HS-27A (cell line): ENCODE data around the gene KNL1.
"Not testable (repeated sequence)": the region's sequence is repeated elsewhere in the genome, so short reads cannot be mapped to it uniquely, and the experiment has no call there.

Source experiments
- DNase-seq: peaks from one replicate; pipeline ENCODE4 v3.0.0-alpha.2; 2012; ENCODE audit warnings: low read depth, missing footprints

Gene KNL1

GRCh38 chr15:40584191-40584590 is 9.9 kb upstream of the KNL1 start:
- DNase-seq = no peak

GRCh38 chr15:40590667-40591050 is 3.4 kb upstream of the KNL1 start:
- no peak for DNase-seq

DNA sequence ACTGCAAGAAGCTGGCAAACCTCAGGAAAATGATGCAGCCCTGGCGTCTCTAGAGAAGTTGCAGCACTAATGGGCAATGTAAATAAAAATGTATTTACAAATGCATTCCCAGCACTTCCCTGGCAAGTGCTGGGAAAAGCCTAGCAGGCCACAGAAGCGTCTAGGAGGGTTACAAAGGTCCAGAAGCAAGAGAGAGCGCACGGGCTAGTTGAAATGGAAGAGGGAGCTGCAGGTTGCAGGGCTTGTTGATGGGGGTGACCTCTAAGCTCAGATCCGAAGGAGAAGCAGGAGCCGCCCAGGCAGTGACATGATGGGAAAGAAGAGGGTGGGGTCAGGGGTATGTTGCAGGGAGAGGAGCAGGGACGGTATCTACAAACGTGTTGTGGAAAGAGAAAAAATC is 2.7 kb upstream of the KNL1 start:
- DNase-seq = no peak

DNA sequence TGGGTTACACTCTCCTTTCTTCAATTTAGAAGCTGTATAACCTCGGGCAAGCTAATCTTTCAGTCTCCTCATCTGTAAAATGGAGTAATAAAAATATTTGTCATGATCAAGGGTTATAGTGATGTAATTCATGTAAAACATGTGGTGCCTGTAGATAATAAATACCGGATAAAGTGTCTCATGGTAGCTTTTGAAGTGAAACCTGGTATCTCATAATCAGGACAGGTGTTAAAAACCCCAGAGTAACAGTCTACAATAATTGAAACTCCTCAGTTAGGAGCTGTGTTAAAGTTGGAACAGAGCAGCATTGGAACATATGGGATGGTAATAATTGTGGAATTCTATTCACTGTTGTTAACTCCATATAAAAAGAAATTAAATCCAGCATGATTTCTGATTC is 884 bp upstream of the KNL1 start:
- no peak for DNase-seq

DNA sequence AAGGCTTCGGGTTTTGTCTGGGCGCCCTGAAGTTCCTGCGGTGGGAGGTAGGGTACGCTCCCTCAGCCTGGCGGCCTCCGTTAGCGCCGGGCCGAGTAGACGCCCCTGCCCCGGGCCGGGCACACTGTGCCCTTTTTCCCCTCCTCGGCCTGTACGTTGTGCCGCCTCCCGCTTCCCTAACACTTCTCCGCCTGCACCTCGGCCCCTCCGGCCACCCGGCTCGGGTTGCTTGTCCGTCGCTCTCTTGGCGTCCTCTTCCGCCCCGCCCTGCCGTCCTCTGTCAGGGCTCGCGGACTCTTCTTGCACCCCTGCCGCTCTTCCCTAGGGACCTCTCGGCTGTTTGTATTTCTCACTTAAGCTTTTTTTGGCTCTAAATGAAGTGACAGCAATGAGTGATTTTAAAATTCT is 384 bp downstream of the KNL1 start:
- peak; percentile 40 for DNase-seq

GRCh38 chr15:40595219-40595618 is 1.2 kb downstream of the KNL1 start:
- DNase-seq = no peak

GRCh38 chr15:40595773-40596172 is 1.7 kb downstream of the KNL1 start:
- DNase-seq = no peak

DNA sequence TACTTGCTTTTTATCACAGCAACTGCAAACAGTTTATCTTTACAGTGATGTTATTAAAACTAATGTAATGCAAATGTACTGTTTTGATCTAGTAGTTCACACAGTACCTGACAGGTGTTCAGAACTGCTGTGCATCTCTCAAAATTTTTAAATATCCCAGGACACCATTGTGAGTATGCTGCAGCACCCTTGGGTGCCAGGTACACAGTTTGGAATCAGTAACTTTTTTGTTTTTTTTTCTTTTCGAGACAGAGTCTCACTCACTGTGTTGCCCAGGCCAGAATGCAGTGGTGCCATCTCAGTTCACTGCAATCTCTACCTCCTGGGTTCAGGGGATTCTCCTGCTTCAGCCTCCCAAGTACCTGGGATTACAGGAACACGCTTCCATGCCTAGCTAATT is 3.0 kb downstream of the KNL1 start:
- DNase-seq = no peak

DNA sequence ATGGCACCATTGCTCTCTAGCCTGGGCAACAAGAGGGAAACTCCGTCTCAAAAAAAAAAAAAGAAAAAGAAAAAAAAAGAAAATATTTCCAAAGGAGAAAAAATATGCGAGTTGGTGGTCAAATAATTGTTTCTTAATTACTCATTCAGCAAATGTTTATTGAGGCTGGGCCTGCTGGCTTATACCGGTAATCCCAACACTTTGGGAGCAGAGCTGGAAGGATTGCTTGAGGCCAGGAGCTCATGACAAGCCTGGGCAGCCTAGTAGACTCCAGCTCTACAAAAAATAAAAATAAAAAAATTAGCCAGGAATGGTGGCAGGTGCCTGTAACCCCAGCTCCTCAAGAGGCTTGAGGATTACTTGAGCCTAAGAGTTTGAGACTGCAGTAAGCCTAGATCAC is 4.1 kb downstream of the KNL1 start:
- DNase-seq = no peak

- no peak for DNase-seq
Observed at GRCh38 chr15:40598672-40599071, 4.6 kb downstream of the KNL1 start.

DNA sequence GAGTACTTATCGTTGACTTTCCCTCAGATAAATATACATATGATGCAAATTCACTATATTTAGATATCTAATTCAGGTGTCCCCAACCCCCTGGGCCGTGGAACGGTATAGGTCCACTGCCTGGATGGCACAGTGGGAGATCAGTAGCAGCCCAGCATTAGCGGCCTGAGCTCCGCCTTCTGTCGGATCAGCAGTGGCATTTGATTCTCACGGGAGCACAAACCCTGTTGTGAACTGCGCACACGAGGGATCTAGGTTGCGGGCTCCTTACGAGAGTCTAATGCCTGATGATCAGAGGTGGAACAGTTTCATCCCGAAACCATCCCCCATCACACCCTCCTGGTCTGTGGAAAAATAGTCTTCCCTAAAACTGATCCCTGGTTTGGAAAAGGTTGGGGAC is 6.9 kb downstream of the KNL1 start:
- no peak for DNase-seq

DNA sequence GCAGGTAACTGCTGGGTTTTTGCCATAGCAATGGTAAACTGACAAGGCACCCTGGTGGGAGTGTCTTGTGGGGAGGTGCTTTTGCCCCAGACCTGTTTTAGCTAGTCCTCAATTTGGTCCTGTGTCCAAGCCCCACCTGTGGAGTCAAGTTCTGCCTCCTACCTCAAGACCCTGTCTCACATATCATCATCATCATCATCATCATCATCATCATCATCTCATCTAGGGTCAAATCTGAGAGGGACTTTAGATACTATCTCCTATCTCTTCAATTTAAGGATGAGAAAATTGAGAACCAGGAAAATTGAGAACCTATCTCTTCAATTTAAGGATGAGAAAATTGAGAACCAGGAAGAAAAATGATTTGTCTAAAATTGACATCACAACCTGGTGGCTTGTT is 9.9 kb downstream of the KNL1 start:
- DNase-seq = no peak

DNA sequence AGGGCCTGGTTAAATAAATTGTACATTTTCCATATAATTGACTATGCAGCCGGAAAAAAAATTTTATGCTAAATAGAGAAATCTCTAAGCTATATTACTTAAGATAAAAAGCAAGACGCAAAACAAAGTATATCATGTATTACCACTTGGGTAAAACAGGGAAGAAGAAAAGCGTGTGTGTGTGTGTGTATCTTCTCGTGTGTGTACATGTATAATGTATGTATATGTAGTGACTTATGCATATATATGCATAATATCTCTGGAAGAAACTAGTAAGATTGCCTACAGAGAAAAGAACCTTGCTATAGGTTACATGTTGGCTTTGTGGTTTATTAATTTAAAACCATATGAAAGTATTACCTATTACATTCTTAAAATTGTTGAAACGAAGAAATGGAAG is 19.0 kb downstream of the KNL1 start:
- no peak for DNase-seq

DNA sequence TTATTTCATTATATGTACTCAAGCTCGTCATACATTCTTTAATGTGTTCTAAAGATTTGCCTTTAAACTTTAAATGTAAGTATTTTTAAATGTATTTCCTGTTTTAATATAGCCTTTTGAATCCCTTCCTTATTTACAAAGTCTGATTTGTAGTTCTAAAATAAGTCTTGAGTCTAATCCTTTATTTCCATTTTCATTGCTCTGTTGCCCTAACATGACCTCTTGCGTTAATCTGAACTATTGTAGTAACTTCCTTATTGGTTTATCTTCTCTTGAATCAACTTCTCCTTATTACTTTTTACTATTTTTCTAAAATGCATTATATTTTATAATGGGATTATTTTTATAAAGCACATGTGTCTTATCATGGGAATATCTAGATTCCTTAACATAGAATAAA is 24.0 kb downstream of the KNL1 start:
- no peak for DNase-seq

GRCh38 chr15:40618906-40619305 is 24.9 kb downstream of the KNL1 start:
- DNase-seq = no peak

DNA sequence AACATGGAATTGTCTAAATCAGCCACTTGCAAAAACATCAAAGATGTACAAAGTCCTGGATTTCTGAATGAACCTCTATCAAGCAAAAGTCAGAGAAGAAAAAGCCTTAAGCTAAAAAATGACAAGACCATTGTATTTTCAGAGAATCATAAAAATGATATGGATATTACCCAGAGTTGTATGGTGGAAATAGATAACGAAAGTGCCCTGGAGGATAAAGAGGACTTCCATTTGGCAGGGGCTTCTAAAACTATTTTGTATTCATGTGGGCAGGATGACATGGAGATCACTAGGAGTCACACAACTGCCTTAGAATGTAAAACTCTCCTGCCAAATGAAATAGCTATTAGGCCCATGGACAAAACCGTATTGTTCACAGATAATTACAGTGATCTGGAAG is 29.3 kb downstream of the KNL1 start:
- DNase-seq = no peak

GRCh38 chr15:40630313-40630712 is 36.3 kb downstream of the KNL1 start:
- no peak for DNase-seq

GRCh38 chr15:40633178-40633577 is 39.1 kb downstream of the KNL1 start:
- no peak for DNase-seq

GRCh38 chr15:40637221-40637745 is 43.2 kb downstream of the KNL1 start:
- no peak for DNase-seq

DNA sequence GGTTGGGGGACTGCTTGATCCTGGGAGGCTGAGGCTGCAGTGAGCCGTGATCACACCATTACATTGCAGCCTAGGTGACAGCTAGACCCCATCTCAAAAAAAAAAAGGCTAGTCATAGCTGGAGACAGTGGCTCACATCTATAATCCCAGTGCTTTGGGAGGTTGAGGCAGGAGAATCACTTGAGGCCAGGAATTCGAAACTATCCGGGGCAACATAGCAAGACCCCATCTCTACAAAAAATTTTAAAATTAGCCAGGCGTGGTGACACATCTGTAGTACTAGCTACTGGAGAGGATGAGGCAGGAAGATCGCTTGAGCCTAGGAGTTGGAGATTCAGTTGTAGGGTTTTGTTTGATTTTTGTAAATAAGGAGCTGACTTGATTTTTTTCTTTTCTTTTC is 45.6 kb downstream of the KNL1 start:
- no peak for DNase-seq

DNA sequence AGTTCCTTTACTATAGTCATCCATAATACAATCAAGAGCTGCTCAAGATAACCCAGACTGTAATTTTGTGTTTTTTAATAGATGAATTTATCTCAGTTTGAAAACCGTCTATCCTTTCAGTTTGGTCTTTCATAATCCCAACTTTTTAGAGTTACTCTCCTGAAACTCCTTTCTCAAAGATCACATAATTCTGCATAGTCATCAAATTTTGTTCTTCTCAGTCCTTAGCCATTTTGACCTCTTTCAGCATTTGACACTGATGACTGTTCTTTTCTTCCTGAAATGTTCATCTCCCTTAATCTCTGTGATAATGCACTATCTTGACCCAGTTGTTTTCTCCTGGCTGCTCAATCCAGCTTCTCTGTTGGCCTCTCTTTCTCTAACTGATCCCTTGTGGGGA is 53.5 kb downstream of the KNL1 start:
- no peak for DNase-seq

DNA sequence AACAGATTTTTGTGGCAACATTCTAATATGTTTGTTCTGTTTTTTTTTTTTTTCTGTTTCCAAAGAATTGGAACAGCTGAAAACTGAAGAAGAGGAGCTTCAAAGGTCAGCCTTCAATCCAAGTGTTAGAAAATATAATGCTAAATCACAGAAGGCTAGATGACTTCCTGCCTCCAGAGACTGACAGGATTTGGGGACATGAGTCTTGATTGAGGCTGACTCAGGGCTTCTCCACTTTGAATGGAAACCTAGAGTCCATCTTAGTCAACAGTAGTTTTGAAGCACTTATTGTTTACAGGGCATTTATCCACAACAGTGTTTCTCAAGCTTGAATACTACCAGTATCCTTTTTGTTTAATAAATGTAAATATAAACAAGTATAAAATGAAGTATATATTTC is 56.4 kb downstream of the KNL1 start:
- no peak for DNase-seq

DNA sequence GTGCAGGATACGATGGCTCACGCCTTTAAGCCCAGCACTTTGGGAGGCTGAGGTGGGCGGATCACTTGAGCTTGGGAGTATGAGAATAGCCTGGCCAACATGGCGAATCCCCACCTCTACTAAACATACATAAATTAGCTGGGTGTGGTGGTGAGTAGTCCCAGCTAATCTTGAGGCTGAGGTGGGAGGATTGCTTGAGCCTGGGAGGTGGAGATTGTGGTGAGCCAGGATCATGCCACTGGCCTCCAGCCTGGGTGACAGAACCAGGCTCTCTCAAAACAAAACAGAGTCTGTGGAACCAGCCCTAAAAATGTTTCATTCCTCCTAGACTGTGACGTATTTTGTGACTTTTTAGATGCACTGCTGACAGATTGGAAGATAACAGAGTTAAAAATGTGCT is 66.6 kb downstream of the KNL1 start:
- no peak for DNase-seq

GRCh38 chr15:40664909-40665308 is 70.9 kb downstream of the KNL1 start:
- DNase-seq = no peak

GRCh38 chr15:40676290-40676689 is 82.2 kb downstream of the KNL1 start:
- not testable (repeated sequence) for DNase-seq
